Hepatic stellate cell (primary cell): ENCODE results near the gene ATP5PD.

Source experiments
- DNase-seq: peaks from one replicate; pipeline ENCODE4 v3.0.0; 2011; ENCODE audit warnings: low spot score

ATP5PD gene

DNA sequence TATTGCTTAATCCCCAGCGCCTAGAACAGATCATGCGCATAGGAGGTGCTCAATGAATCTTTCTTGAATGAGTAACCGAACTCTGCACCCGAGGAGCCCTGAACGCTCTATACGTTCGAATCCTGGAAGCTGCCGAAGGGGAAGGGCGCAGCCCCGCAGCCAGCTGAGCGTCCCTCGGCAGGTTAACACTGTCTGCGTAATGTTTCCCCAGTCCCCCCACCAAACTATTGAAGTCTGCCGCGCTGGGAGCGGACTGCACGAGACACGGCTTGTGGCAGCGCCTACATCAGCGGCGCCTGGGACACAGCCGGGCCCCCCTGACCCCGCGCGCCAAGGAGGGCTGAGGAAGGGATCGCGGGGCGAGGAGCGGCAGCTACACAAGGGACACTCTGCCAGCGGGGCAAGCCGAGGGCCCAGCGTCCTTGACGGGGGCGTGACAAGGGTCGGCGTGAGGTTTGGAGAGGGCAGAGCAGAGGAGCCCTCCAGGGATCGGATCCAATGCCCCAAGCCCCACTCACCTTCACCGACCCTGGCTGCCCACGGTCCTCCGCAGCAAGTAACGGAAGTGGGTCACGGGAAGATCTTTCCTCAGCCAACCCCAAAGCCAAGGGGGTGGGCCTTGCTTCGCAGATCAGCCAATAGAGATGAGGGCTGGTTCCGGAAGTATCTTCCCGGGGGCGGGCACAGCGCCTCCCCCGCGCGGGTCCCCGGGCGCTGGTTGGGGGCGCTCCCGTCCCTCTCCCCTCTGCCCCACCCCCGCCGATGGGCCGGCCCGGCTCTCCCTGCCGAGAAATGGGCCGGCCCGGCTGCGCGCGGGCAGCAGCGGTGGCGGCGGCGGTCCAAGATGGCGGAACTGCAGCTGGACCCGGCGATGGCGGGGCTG lies at the start of gene ATP5PD, which contains the start of gene KCTD2:
ATP5PD (minus strand) TSS at position 563 of the 883 bp plus-strand sequence. CDS start 4,319 bp downstream, outside the sequence.
KCTD2 (plus strand) TSS at position 819 of the 883 bp plus-strand sequence; CDS start at position 845, 26 bp downstream.
- DNase-seq: peak; percentile 99

DNA sequence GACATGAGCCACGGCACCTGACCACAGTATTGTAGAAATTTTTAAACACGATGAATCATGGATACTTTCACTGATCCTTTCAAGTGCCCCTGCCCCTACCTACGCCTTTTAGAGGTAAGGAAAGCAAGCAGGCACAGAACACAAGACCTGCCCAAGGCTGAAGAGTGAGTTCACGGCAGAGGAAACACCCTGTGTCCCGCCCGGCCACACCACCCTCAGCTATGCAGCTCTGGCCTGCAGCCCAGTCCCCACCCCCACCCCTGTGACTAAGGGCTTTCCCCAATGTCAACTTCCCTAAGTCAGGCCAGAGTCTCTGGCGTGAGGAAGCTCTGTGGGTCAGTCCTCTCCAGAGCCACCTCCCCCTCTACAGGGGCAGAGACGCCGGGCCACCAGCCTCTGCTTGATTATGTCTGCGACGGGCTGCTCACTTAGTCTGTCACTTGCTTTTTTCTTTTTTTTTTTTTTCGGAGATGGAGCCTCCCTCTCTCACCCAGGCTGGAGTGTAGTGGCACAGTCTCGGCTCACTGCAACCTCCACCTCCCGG lies 49.4 kb upstream of the ATP5PD start:
- peak; percentile 90 for DNase-seq

DNA sequence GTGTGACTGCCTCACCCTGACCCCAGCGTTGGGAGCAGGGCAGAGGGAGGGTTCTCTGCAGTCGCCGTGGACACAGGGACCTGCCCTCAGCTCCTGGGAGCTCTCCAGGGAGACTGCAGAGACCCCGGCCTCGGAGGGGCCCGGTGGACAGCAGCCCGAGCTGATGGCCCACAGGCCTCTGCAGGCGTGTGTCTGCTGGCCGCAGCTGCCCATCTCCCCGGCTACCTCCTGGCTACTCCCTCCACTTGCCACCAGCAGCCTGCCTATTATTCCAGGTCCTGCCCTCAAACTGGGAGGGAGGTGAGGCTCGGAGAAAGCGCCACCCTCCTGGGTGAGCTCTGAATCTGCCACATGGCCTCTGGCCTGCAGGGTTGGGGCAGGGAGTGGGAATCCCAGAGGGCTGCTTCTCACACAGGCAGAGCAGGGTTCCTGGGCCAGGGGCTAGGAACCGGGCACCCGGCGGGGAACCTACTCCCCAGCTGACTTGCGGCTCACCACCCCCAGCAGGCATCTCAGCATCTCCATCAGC lies 48.2 kb upstream of the ATP5PD start:
- no peak for DNase-seq

DNA sequence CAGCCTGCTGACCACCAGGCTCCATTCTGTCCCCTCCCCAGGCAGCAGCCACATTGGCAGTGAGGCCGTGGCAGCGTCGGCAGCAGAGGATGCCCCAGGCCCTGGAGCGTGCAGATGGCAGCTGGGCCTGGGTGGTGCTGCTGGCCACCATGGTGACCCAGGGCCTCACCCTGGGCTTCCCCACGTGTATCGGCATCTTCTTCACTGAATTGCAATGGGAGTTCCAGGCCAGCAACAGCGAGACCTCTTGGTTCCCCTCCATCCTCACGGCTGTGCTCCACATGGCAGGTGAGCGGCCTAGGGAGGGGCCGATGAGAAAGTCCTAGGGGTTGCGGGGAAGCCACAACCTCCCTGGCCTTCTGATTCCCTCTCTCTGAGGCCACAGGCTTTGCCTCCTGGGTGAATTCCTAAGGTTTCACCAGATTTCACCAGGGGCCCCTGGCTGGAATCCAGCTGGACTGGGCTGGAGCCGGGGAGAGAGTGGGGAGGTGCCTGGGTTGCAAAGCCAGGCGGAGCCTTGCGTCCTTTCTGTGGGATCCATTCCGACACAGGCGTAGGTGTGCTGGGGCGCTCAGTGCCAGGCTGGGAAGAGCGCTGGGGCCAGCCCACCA lies 46.9 kb upstream of the ATP5PD start:
- no peak for DNase-seq

DNA sequence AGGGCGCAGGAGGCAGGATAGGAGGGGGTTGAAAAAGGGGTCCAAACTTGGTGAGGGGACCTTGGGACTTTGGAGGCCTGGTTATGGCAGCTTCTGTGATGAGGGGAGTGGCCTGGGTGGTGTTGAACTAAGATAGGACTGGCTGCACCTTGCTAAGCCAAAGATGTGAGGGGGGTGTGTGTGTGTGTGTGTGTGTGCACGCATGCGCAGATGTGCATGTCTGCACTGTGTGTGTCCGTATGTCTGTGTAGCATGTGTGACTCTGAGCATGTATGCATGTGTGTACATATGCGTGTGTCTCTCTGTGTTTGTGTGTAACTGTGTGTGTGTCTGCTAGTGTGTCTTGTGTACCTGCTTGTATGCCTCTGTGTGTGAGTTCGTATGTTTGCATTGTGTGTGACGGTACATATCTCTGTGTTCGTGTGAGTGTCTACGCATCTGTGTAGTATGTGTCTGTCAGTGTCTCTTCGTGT lies 45.1 kb upstream of the ATP5PD start:
- DNase-seq: no peak

DNA sequence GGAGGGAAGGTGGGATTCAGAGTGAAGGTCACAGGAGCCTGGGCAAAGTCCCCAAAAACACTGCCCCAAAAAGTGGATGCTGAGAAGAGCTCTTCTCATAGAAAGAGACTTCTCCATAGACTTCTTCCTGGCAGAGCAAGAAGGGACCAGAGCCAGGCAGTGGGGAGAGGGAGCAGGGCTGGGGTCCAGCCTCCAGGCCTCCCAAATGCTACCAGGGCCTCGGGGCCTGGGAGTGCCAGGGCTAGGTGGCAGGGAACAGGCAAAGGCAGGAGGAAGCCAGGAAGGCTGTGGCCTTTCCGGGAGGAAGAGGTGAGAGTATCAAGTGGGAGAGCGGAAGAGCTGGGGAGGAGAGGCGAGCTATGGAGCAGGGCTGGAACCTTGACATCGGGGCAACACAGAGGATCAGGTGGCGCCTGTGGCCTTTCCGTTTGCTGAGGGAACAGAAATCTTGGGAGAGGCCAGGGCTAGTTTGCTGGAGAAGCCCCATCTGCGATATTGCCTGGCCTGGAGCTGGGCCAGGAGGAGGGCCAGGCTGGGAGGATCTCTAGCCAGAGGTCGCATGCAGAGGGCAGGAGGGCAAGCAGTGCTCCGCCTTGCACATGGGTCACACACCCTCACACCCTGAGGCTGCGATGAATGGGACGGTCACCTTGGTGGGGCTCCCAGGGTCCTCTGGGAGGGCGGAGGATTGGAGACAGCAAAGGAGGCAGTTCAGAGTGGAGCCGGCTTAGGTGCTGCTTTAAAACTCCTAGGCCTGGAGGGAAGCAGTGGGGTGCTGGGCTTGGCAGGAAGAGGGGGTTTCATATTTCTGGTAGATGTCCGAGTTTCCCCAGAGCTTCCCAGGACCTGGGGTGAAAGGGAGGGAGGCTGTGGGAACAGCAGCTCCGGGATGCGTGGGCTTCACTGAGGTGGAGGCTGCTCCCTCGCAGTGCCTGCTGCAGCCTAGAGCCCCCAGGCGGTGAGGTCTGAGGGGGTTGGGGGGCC lies 44.4 kb upstream of the ATP5PD start:
- DNase-seq: no peak

DNA sequence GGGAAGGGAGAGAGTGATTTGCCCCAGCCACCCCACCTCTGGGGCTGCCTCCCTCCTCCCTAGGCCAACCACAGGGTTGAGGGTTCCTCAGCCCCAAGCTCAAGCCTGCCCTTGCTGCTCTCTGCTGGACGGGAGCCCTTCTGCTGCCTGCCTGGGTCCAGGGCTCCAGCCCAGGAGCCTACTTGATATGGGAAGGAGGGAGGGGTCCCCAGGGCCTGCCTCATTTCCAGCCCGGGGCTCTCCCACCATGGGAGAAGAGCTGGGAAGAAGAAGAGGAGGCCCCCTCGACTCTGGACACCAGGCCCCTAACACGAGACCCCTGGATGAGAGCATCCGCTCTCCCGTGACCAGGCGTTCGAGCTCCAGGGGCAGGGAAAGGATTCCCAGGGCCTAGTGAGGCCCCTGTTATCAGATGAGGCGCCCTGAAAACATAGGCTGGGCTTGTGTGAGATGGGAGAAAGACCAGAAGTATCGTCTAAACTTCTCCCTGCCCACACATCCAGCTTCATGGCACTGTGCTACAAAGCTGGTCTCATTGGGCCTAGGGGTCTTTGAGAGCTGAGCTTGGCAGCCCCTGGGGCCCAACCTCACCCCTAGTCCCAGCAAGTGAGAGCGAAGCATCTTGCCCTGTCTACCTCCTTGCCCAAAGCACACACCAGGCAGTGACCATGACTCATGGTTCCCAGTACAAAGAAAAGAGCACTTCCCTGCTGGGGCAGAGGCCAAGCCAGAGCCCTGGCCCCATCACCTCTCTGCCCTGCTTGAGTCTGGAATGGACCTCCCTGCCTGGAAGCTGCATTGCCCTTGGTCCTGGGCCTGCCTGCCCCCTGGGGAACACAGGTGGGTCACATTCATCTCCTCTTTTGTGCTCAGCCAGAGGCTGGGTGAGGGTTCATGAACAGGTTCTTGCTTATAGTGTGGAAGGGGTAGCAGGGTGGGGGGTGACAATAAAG lies 42.0 kb upstream of the ATP5PD start:
- no peak for DNase-seq

DNA sequence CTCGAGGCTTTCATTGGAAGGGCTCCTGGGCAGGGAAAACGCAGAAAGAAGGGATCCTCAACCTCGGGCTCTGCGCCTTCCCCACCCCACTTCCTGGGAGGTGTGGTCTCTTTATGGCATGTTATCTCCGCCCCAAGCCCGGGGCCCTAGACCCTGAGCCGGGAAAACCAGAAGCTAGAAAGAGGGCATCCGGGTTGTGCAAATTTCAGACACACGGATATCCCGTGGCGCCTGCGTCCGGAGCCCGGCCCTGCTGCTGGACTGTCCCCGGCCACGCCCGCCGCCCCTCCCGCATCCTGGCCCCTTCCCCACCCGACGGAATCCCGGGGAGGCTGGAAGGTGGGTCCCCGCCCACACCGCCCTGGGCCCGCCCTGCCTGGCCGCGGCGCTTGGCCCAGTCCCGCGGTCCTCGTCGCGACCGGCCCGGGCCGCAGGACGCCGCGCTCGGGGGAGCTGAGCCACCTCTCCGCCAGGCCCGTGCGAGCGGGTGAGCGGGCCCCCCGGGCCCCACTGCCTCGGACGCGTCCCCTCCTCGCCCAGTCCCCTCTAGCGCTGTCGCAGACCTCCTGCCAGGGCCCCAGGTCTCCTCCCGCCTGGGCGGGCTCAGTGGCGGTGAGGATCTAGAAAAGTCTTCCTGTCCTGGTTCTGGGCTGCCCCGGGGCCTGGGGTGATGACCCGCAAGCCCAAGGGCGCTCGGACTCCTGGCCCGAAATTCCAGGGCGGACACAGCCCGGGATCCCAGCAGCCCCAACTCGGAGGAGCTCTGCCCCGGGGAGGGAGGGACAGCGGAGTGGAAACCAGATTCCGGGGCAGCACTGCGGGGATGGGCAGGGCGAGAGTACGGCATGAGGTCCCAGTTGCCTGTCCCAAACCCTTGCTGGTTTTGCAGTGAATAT lies 41.0 kb upstream of the ATP5PD start, which contains the start of gene SLC16A5:
SLC16A5 (plus strand) TSS at position 397 of the 896 bp plus-strand sequence. CDS start 5,683 bp downstream, outside the sequence.
- DNase-seq: no peak

DNA sequence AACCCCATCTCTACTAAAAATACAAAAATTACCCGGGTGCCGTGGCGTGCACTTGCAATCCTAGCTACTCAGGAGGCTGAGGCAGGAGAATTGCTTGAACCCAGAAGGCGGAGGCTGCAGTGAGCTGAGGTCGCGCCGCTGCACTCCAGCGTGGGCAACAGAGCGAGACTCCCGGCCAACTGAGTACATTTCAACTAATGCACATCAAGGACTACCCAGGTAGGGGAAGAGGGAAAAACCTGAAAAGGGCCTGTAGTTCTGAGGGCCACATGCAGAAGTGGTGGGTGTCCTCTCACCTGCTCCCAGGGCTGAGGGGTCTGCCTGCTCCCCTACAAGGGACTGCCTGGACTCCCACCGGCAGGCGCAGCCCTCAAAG lies 40.4 kb upstream of the ATP5PD start:
- no peak for DNase-seq

DNA sequence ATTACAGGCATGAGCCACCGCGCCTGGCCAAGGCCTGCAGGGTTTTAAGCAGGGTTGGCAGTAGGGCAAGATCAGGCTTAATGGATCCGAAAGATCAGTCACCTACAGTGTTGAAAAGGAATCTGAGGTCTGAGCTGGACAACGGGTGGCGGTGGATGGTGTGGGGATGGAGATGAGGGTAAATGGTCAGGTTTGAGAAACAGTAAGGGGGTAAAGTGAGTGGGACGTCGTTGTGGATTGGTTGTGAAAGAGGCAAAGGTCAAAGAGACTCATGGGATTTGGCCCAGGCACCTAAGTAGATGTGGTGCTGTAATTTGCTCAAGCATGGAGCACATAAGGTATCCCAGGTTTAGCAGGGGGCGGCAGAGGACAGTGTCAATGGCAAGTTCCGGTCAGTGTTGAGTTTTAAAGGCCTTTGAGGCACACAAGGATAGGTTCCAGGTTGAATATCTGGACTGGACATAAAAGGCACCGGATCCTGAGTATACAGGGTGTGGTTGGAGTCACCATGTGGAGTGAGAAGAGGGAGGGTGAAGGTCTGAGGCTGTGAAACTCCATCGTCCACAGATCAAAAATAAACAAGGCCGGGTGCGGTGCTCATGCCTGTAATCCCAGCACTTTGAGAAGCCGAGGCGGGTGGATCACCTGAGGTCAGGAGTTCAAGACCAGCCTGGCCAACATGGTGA lies 39.9 kb upstream of the ATP5PD start:
- no peak for DNase-seq

DNA sequence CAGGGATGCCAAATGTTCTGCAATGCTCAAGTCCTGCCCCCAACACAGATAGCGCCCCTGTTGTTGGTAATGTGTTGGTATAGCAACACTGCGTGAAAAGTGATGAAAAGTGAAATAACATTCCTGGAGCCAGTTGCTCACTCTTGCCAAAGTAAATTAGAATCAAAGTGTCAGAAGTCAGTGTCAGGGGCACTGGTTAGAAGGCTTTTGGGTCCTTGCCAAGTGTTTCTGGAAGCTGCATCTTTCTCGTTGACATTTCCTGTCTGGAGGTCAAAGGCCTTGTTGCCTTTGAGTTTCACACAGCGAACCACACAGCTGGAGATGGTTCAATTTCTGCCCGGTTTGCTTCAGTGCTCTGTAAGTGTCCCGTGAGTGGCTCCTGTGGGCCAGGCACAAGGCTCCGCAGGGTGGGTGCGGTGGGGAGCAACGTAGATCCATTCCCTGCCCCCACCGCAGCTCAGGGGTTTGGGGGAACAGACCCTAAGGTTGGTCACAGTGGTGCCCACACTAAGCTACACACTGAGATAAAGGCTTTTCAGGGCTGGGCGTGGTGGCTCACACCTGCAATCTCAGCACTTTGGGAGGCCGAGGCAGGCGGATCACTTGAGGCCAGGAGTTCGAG lies 37.4 kb upstream of the ATP5PD start:
- DNase-seq: no peak

DNA sequence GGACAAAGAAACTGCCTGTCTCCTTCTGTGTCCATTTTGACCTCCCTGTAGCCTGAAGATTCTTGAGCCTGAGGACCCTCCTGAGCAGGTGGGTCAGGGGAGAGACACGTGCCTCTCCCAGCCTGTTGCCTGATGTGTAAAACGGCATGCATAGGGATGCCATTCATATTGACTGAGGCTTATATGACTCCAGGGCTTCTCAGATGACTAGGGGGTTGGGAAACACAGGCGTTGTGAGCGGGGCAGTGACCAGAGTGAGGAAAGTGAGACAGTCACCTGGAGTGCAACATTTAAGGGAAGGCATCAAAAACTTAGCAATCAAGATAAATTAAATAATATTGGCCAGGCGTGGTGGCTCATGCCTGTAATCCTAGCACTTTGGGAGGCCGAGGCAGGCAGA lies 35.9 kb upstream of the ATP5PD start:
- DNase-seq: no peak

DNA sequence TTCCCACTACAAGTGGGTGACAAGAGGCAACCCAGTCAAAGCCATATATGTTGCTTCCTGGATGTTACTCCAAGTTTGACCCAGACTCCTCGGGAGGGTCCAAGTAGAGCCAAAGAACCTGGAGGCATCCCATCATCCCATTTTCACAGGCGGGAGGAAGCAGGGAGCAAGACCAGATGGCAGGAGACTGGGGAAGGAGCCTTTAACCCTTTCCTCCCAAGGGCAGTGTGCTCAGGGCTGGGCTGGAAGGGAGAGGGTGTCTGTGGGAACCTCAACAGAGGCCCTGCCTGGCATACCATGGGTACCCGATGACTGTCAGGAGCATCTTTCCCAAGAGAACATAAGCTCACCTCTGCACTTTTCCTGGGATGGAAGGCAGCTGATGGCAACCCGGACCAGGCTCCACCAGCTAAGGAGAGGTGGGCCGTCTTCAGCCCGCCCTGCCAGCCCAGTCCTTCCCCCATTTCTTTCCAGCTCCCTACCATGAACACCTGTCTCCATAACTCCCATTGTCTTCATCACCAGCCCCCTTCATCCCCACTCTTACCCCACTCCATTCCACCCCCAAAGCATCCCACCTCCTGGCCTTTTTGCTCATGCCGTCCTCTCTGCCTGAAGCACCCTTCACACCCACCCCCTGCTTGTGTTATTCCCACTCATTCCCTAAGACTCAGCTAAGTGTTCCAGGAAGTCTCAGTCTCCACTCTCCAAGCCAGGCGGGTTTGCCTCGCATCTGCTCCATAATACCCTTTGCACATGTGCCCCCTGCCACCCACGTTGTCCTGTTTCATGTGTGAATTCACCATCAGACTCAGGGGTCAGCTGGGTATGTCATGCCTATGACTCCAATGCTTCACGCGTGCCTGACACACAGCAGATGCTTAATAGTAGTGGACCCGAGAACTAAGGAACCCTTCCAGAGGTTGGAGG lies 35.1 kb upstream of the ATP5PD start:
- DNase-seq: no peak

DNA sequence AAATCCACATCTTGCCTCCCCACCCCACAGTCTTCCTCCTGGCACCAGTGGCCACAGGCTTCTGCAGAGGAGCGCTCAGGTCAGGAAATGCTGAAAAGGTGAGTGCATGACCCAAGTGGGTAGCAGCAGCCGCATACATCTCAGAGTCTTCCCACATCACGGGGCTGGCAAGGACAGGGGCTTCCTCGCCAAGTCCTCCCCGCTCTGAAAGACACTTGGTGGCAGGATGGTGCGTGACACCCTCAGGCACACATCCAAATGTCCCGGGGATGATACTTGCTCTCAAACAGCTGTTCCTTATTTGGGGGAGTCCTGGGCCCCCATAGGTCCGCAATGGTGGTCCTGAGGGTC lies 32.2 kb upstream of the ATP5PD start:
- no peak for DNase-seq

DNA sequence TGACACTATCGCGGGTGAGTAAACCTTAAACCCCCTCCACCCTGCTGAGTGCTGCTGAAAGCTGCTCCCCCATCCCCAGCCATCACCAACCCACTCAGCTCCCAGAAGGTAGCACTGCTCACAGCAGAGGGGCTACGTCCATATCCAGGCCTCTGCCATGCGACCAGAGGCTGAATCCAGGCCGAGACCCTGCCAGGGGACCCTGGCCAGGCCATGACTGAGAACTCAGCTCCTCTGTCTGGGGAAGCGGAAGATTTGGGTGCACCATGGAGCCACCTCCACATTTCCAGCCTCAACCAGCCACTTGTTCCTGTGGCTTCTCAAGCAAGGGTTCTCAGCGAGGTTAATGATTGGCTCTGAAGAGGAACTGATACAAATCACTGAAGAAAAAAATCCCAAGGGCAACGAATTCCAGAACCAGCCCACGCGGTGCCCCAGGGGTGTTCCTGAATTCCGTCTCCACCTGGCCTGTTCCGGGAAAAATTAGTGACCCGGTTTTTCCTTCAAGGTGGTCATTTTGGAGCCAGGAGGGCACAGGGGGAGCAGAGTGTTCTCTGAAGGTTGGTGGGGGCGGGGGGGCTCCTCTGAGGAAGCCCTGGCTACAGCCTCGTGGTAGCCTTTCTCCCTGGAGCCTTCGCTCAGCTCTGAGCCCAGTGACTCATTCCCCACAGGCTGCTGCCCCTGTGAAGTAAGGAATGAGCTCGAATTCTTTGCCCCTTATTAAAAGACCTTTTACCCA lies 31.7 kb upstream of the ATP5PD start:
- DNase-seq: peak; percentile 94
